GM23338 (cell line): Measurements from ENCODE around the gene SH3TC2. TPM values are rescaled to one million over a fixed set of nuclear protein-coding genes. Genes with fewer than 3 reads are reported as not detected.

Experiments
- ATAC-seq: fragments of 200-7000 bp; cut with Tn5 transposase; 3 replicates; pipeline ENCODE4 v1.9.1; 2020
- DNase-seq: peaks from one replicate; pipeline ENCODE4 v3.0.0-alpha.2; 2015; ENCODE audit warnings: low spot score
- H2AFZ ChIP-seq: fragments of 200-600 bp; sonication (generic); 2 replicates; pipeline ENCODE4 v1.8.0; 2016; ENCODE audit warnings: antibody characterized with exemption, mild to moderate bottlenecking, moderate library complexity
- H3F3A ChIP-seq: fragments of 200-600 bp; sonication (generic); replicated peaks from 2 replicates; pipeline ENCODE4 v1.8.0; 2017; ENCODE audit warnings: antibody characterized with exemption, mixed run types, low read depth
- H3K27ac ChIP-seq: fragments of 200-600 bp; sonication (generic); 2 replicates; pipeline ENCODE4 v1.6.1; 2016; ENCODE audit warnings: low read depth
- H3K27me3 ChIP-seq: fragments of 200-600 bp; sonication (generic); 2 replicates; pipeline ENCODE4 v1.8.0; 2016; ENCODE audit warnings: mild to moderate bottlenecking, mixed run types, moderate library complexity; ENCODE audit not compliant: insufficient read depth
- H3K36me3 ChIP-seq: fragments of 200-600 bp; sonication (generic); 2 replicates; pipeline ENCODE4 v1.8.0; 2016; ENCODE audit warnings: mild to moderate bottlenecking; ENCODE audit not compliant: insufficient read depth
- H3K4me1 ChIP-seq: fragments of 200-600 bp; sonication (generic); 2 replicates; pipeline ENCODE4 v1.8.0; 2016; ENCODE audit warnings: mild to moderate bottlenecking, moderate library complexity; ENCODE audit not compliant: insufficient read depth
- H3K4me2 ChIP-seq: fragments of 200-600 bp; sonication (generic); 2 replicates; pipeline ENCODE4 v1.7.1; 2017; ENCODE audit warnings: mixed run types
- H3K4me3 ChIP-seq: fragments of 200-600 bp; sonication (generic); 2 replicates; pipeline ENCODE4 v1.6.1; 2016; ENCODE audit warnings: mixed run types
- H3K79me2 ChIP-seq: fragments of 200-600 bp; sonication (generic); replicated peaks from 2 replicates; pipeline ENCODE4 v1.8.0; 2017; ENCODE audit warnings: mild to moderate bottlenecking; ENCODE audit not compliant: insufficient read depth
- H3K9me2 ChIP-seq: fragments of 200-600 bp; sonication (generic); 2 replicates; pipeline ENCODE4 v1.8.0; 2017; ENCODE audit not compliant: insufficient read depth
- H4K20me1 ChIP-seq: fragments of 200-600 bp; sonication (generic); replicated peaks from 2 replicates; pipeline ENCODE4 v1.8.0; 2017; ENCODE audit warnings: mild to moderate bottlenecking; ENCODE audit not compliant: insufficient read depth
- H3K27ac Mint-ChIP-seq: 2 replicates; pipeline ENCODE4 v1.8.0; 2020; ENCODE audit warnings: inconsistent platforms, mild to moderate bottlenecking, moderate library complexity, mixed read lengths
- H3K27me3 Mint-ChIP-seq: 3 replicates; pipeline ENCODE4 v1.8.0; 2022; ENCODE audit warnings: low read depth, mild to moderate bottlenecking, moderate library complexity, mixed read lengths, inconsistent platforms; ENCODE audit not compliant: insufficient read depth, poor library complexity
- H3K36me3 Mint-ChIP-seq: 3 replicates; pipeline ENCODE4 v1.8.0; 2021; ENCODE audit warnings: low read depth, mild to moderate bottlenecking, inconsistent platforms, moderate library complexity, mixed read lengths
- H3K4me1 Mint-ChIP-seq: 3 replicates; pipeline ENCODE4 v1.8.0; 2020; ENCODE audit warnings: mild to moderate bottlenecking, inconsistent platforms, mixed read lengths
- H3K4me3 Mint-ChIP-seq: 3 replicates; pipeline ENCODE4 v1.8.0; 2021; ENCODE audit warnings: moderate library complexity, mild to moderate bottlenecking, inconsistent platforms, mixed read lengths
- H3K9me3 Mint-ChIP-seq: 3 replicates; pipeline ENCODE4 v1.8.0; 2020; ENCODE audit warnings: moderate library complexity, mild to moderate bottlenecking, inconsistent platforms, mixed read lengths
- CREB1 ChIP-seq: fragments of 250-450 bp; sonication (Bioruptor Pico); IDR thresholded peaks from 2 replicates; pipeline ENCODE4 v1.5.0; 2020; ENCODE audit warnings: low read depth, mild to moderate bottlenecking, moderate library complexity
- CTCF ChIP-seq, 2 experiments: fragments of 200-600 bp in 1 of 2; sonication (generic) in 1 of 2; conservative IDR thresholded peaks; 2 replicates each; pipeline versions ENCODE4 v1.5.1 to v1.6.1; 2016 to 2017; ENCODE audit warnings: antibody characterized with exemption in 2 of 2, low read depth in 2 of 2, mild to moderate bottlenecking in 2 of 2, moderate library complexity in 1 of 2
- ETS1 ChIP-seq: IDR thresholded peaks from 2 replicates; pipeline ENCODE4 v1.6.1; 2016; ENCODE audit warnings: antibody characterized with exemption
- EZH2 ChIP-seq: fragments of 200-600 bp; sonication (generic); IDR thresholded peaks from one replicate; pipeline ENCODE4 v1.8.0; 2017; ENCODE audit warnings: antibody characterized with exemption, mild to moderate bottlenecking, low read depth; ENCODE audit not compliant: unreplicated experiment
- EZH2phosphoT487 ChIP-seq: fragments of 200-600 bp; sonication (generic); IDR thresholded peaks from one replicate; pipeline ENCODE4 v1.8.1; 2018; ENCODE audit warnings: antibody characterized with exemption; ENCODE audit not compliant: unreplicated experiment
- JUNB ChIP-seq: IDR thresholded peaks from one replicate; pipeline ENCODE4 v1.6.1; 2016; ENCODE audit warnings: antibody characterized with exemption; ENCODE audit not compliant: unreplicated experiment
- NANOG ChIP-seq: IDR thresholded peaks from 2 replicates; pipeline ENCODE4 v1.6.1; 2016; ENCODE audit warnings: antibody characterized with exemption, borderline replicate concordance
- POLR2AphosphoS5 ChIP-seq: IDR thresholded peaks from 2 replicates; pipeline ENCODE4 v1.6.1; 2016; ENCODE audit warnings: antibody characterized with exemption, low read depth
- REST ChIP-seq: IDR thresholded peaks from one replicate; pipeline ENCODE4 v1.6.1; 2018; ENCODE audit warnings: antibody characterized with exemption; ENCODE audit not compliant: unreplicated experiment
- STAT1 ChIP-seq: IDR thresholded peaks from one replicate; pipeline ENCODE4 v1.6.1; 2016; ENCODE audit warnings: antibody characterized with exemption; ENCODE audit not compliant: unreplicated experiment
- ZNF114 ChIP-seq: fragments of 250-450 bp; sonication (Bioruptor Pico); IDR thresholded peaks from 2 replicates; pipeline ENCODE4 v1.5.0; 2020; ENCODE audit warnings: mild to moderate bottlenecking, moderate library complexity
- ZNF331 ChIP-seq: fragments of 250-450 bp; sonication (Bioruptor Pico); IDR thresholded peaks from 2 replicates; pipeline ENCODE4 v1.5.0; 2020; ENCODE audit warnings: low read depth, mild to moderate bottlenecking, moderate library complexity
- ZNF462 ChIP-seq: fragments of 250-450 bp; sonication (Bioruptor Pico); IDR thresholded peaks from 2 replicates; pipeline ENCODE4 v1.5.0; 2020; ENCODE audit warnings: mild to moderate bottlenecking, moderate library complexity
- polyA plus RNA-seq: library from polyadenylated mRNA; unstranded; fragments of >200 nt; fragmentation: Nextera tagmentation; extraction: Ambion mirVana; gene quantifications from 2 replicates; pipeline ENCODE4 v1.2.1, GENCODE V29; 2016
- total RNA-seq: library from RNA; depleted of rRNA; stranded (reverse); fragments of >200 nt; shearing (Covaris generic); gene quantifications from 2 replicates; pipeline ENCODE4 v1.2.3, GENCODE V29; 2014

Gene SH3TC2
- total and polyA plus RNA-seq, 2 experiments from 2014 or later: 0.10 to 0.17 TPM

GRCh38 chr5:149071216-149071615 lies 8.4 kb upstream of the SH3TC2 start:
- DNase-seq (no peak), ATAC-seq (no peak)
- Histone ChIP-seq H3F3A (no peaks in the 10 kb centered on the region), H3K36me3 (no peaks in the 10 kb centered on the region), H3K27ac (no peak overlapping the region), H3K4me2 (no peak overlapping the region), H3K9me2 (0 out of 2 replicates have a peak, but pooled peaks cover 3% of the 10 kb centered on the region), H3K79me2 (no peaks in the 10 kb centered on the region), H3K4me3 (no peak overlapping the region), H4K20me1 (no peaks in the 10 kb centered on the region), H3K4me1 (no peaks in the 10 kb centered on the region), H3K27me3 (no peaks in the 10 kb centered on the region), H2AFZ (no peak overlapping the region; the same call in 1 of the 2 replicates)
- TF ChIP-seq JUNB (no peak), REST (no peak), ZNF331 (CRISPR knock-in tag) (no peak), ZNF462 (CRISPR knock-in tag) (no peak), CTCF (conservative IDR thresholded peaks at IDR 0.05; ENCODE audit: low read depth in 2 of 2) (no peak), EZH2 (no peak), ZNF114 (no peak), EZH2phosphoT487 (no peak), POLR2AphosphoS5 (no peak), CREB1 (CRISPR knock-in tag) (no peak), NANOG (no peak), STAT1 (no peak), ETS1 (no peak)
- no peak overlapping the region for H3K4me3 Mint-ChIP-seq
- no peaks in the 10 kb centered on the region for H3K27me3 Mint-ChIP-seq
- H3K36me3 Mint-ChIP-seq: no peaks in the 10 kb centered on the region
- no peak overlapping the region for H3K27ac Mint-ChIP-seq
- no peaks in the 10 kb centered on the region for H3K4me1 Mint-ChIP-seq
- no peaks in the 10 kb centered on the region for H3K9me3 Mint-ChIP-seq
